ENCODE results near the gene ZNF618.

ZNF618 gene

GRCh38 chr9:113940077-113940476 lies 64.0 kb downstream of the ZNF618 start:
- DNase-seq, result no peak

DNA sequence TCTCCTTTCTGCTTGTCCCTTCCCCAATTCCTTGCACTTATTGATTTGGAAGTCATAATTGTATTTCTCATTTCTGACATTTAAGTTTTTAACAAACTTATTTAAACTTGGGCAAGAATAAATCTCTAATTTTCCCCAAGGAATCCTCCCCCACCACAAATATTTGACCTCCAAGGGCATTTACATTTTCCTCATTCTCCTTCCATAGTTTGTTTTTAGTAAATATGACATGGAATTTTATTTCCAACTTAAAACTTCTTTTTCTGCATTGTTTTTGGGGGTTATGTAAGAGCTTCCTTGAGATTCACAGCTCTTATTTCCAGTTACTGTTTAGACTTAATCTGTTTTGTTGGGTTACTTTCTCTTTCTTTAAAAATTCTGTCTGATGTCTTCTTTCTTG lies 64.9 kb downstream of the ZNF618 start:
- no peak for DNase-seq

GRCh38 chr9:113941526-113941925 lies 65.4 kb downstream of the ZNF618 start:
- no peak for DNase-seq

GRCh38 chr9:113943112-113944009 lies 67.3 kb downstream of the ZNF618 start:
- DNase-seq, result no peak

DNA sequence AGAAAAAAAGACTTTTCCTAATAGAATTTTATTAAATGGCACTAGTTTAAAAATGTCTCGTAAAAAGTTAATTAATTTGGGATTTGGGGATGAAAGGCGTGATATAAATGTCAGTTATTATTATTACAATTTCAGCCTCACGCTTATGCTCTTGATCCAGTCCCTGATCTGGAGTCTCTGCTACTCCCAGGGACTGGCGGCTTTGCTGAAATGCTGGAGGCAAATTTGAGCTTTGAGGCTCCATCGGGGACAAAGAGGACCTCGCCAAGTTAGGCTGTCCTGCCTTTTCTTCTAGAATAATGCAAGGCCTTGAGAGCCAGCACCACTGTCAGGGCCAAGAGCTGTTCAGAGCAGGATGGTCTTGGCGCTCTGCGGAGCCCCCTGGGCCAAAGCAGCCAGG lies 69.7 kb downstream of the ZNF618 start:
- no peak for DNase-seq

GRCh38 chr9:113946496-113947115 lies 70.5 kb downstream of the ZNF618 start:
- DNase-seq, result no peak

- no peak for DNase-seq
These were observed 71.8 kb downstream of the ZNF618 start for GRCh38 chr9:113947941-113948340.

DNA sequence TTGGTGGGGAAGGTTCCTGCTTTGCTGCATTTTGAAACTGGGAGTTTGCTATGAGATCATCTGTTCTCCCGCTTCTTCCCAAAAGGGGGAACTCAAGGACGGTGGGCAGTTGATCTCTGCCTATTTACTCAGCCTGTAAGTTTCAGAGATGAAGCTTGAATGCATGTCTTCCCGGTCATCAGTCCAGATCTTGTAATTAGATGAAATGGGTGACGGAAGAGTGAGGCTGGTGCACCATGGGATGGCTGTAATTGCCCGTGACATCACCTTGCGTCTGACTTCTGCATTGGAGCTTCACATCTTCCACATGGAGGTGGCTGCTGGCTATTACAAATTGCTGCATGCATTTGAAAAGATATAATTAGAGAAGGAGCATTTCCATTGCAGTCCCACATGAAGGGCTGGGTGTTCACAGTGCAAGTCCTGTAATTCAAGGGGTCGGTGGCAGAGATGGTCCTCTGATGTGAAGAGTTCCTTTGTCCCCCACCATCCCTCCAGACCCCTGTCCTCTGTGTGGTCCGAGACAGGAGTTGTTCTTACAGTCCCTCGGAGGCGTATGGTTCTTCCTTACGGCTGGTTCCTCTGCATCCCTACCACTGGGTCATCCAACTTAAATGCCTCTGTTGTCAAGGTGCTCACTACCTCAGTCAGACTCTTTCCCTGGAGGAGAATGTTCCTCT lies 72.9 kb downstream of the ZNF618 start:
- no peak for DNase-seq

- DNase-seq, result no peak
These were observed 73.5 kb downstream of the ZNF618 start for GRCh38 chr9:113949571-113950078.

GRCh38 chr9:113950195-113951031 lies 74.3 kb downstream of the ZNF618 start:
- DNase-seq, result no peak

DNA sequence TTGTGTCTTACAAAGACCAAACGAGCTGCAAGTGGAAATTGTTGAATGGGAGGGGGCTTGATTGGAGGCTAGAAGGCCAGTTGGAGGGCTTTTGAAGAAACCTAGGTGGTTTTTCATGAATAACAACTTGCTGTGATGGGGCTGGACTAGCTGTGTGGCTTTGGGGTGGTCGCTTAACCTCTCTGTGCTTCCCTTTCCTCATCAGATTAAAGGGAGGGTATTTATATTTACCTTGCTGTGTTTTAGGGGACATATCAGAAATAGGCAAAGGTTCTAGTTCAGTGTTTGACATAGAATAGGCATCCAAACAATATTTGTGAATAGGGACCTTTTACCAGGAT lies 74.9 kb downstream of the ZNF618 start:
- no peak for DNase-seq

- DNase-seq, result no peak
These were observed 76.6 kb downstream of the ZNF618 start for GRCh38 chr9:113952676-113953075.

DNA sequence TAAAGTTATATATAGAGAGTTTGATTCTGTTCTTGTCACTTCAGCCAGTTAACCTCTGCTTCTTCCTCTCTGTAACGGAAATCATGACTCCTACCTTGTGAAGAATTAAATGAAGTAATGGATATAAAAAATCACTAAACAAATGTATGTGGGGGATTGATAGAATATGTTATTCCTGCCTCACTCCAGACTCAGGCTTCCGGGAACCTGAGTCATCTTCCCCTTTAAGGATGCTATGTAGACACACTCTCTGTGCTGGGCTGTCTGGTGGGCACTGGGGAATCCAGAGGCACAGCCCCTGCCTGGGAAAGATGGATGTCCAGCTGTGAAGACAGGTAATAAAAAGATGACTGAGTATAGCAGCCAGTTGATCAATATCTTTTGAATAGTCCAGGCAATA lies 77.4 kb downstream of the ZNF618 start:
- no peak for DNase-seq

GRCh38 chr9:113954591-113954990 lies 78.5 kb downstream of the ZNF618 start:
- DNase-seq, result no peak

- DNase-seq, result no peak
These were observed 79.1 kb downstream of the ZNF618 start for GRCh38 chr9:113955076-113955752.

- no peak for DNase-seq
These were observed 80.8 kb downstream of the ZNF618 start for GRCh38 chr9:113956901-113957300.

DNA sequence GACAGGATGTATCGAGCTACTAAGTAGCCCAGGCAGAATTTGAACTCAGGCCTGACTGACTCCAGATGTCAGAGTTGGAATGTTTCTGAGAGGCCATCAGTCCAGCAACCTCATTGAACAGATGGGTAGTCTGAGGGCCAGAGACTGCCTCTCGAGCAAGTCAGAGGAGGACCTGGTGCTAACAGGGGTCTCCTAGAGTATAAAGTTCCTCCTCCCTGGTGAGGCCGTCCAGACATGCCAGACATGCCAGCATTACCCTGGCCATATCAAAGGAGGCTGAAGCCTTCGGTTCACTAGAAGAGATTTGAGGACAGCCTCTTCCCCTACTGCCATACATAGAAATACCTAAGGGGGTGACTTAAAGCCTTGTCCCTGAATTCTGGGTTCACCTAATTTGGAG lies 81.2 kb downstream of the ZNF618 start:
- DNase-seq, result no peak

DNA sequence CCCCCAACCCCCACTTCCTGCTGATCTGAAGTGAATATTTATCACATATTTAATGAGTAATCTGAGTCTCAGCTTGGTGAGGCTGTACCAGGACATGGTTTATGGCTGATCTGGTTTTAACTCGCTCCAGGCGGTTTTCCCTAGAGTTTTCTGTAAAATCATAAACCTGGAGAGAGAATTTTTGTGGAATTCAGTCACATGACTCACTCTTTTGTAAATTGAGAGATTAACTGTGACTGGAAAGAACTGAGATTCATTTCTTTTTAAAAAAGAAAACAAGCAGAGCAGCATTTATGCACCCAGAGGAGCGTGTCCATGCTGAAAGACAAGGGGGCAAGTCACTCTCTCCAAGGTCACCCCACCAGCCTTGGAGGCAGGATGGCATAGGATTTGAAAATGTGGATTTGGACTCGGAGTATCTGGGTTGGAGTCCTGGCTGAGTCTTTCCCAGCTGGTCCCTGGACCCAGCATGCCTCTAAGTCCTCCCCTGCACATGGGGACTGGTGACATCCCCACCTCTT lies 81.8 kb downstream of the ZNF618 start:
- no peak for DNase-seq

GRCh38 chr9:113958556-113958955 lies 82.4 kb downstream of the ZNF618 start:
- no peak for DNase-seq

DNA sequence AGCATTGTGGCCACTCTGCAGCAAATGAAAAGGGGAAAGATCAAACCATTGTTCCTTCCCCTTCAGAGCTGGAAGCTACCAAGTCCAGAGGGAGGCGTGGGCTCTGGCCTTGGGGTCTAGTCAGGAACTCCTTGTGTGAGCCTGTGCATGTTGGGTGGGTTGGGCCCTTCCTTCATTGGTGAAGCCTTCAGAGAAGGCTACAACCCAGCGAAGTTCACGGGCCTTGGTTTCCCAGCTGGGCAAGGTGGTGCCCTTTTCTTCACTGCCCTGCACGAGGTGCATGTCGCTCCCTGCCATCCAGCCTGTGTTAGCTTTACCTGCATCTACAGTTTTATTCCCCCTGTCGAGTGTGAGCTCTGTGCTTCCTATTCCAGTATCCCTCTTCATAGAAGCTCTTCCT lies 84.7 kb downstream of the ZNF618 start:
- DNase-seq, result no peak

DNA sequence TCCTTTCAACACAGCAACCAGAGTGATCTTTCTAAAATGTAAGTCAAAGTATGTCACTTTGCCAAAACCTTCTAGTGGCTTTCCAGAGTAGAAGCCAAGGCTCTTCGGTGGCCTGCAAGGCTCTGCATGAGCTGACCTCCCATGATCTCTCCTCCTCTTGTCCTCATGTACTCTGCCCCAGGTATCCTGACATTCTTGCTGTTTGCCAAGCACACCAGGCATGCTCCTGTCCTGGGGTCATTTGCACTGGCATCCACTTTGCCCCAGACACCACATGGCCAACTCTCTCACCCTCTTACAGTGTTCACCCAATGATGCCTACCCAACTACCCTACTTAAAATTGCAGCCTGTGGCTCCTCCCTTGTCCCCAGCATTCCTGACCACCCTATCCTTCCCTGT lies 86.3 kb downstream of the ZNF618 start:
- DNase-seq, result no peak

- DNase-seq, result peak; percentile 37
These were observed 87.0 kb downstream of the ZNF618 start for GRCh38 chr9:113963017-113963620.
